Kidney glomerular epithelial cell (primary cell): ENCODE results near the gene HMGCLL1.
A peak's percentile ranks its signal among the peaks of the same experiment; 100 is the strongest.

Source experiments
- DNase-seq: peaks from one replicate; lab custom pipeline; 2025; lab: John Stamatoyannopoulos, UW

HMGCLL1 gene

DNA sequence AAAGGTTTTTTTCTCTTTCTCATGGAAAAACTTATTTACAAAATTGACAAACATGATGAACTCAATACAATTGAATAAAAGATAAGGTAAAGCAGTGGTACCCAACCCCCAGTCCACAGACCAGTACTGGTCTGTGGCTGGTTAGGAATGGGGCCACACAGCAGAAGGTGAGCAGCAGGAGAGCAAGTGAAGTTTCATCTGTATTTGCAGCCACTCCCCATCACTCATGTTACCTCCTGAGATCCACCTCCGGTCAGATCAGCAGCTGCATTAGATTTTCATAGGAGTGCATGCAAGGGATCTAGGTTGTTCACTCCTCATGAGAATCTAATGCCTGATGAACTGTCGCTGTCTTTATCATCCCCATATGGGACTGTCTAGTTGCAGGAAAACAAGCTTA is 47.5 kb downstream of the HMGCLL1 start:
- no peak for DNase-seq

DNA sequence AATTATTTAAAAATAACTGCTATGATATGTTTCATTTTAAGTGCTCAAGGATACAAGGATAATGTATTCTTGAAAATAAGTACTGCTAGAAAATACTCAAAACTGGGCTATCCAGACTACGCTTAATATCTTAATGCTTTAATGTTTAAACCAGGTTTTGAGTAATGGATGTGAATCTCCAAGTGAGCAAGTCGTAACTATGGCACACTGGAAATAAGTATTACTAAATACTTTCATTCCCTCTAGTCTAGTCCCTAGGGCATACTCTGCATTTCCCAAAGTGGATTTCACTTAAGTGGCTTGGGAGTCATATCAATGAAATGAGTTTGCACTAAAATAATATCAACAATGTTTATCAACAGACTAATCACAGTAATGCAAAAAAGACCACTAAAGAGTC is 48.1 kb downstream of the HMGCLL1 start:
- no peak for DNase-seq

DNA sequence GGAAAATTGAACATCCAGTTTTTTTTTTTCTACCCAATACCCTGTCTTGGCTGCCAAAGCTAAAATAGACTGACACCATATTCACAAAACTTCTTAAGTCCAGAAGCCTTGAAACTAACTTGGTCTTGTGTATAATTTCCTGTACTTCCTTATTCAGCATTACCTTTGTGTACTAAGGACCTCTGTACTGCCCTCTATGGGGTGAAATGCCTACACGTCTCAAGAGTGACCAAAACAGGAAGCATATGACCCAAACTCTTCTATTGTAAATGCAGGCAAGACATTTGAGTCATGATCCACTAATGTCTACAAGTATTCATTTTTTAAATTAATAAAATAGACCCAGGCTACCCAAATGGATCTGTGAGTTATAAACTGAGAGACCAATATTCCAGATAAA is 50.4 kb downstream of the HMGCLL1 start:
- DNase-seq, result peak; percentile 56

DNA sequence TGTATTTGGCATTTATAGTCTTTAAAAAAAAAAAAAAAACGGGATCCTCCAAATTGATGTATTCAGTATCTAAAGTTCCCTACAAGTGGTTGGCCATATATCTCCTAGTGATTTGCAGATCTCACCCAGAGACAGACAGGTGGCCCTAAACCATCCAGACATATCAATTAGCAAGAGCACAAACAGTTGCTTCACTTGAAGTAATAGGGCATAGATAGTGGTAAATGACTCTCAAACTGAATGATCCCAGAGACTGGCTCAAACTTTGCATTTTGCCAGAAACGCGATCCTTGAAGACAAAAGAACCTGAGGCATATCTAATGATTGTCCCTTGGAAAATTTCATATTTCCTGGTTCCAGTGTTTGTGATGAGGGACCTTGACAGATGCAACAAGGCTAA is 54.6 kb downstream of the HMGCLL1 start:
- no peak for DNase-seq

DNA sequence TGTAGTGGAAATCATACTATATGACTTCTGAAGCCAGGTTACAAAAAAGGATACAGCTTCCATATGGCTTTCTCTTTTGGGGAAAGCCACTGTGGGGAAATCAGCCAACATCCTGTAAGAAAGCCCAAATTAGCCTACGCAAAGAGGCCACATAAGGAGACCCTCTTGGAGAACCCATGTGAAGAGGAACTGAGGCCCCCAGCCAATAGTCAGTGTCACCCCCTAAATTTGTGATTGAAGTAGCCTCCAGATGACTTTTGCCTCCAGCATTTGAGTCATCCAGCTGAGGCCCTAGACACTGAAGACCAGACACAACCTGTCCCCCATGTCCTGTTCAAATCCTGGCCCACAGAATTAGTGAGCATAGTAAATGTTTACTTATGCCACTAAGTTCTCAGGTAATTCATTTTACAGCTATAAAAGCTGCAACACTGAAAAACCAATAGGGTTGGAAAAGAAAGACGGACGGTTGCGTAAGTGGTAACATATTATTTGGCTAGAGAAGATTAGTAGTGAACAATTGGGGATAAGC is 60.4 kb downstream of the HMGCLL1 start:
- DNase-seq, result no peak

DNA sequence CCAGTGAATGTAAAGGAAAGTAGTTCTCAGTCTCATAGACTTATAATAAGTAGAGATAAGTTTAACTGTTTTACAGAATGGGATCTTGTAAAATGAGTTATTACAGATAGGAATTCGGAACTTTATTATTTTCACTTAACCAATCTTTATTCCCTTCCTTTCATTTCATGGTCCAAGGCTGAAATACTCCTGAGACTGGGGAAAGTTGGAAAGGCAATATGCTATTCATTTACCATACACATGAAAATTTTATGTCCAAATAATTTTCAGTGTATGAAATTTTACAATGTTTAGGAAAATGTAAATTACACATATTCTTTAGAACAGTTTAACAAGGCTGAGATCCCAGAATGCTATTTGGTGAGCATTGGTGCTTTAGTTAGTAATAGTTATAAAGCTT is 62.3 kb downstream of the HMGCLL1 start:
- DNase-seq, result no peak

DNA sequence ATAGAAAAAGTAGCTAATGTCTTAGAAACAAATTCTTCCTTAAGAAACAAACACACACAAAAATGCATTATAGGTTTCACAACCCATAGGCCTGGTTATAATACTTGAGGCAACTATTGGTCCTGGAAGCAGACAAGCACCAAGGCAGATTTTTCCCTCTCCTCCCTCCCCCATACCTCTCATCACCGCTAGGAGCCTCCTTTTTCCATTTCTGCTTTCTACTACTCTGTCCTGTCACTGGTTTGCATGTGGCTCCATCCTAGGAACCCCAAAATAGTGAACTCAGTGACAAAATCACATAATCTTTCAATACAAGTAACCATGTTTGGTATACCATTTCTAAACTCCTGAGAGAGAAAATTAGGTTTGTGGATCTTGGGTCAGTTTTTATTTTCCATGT is 66.1 kb downstream of the HMGCLL1 start:
- DNase-seq, result no peak

DNA sequence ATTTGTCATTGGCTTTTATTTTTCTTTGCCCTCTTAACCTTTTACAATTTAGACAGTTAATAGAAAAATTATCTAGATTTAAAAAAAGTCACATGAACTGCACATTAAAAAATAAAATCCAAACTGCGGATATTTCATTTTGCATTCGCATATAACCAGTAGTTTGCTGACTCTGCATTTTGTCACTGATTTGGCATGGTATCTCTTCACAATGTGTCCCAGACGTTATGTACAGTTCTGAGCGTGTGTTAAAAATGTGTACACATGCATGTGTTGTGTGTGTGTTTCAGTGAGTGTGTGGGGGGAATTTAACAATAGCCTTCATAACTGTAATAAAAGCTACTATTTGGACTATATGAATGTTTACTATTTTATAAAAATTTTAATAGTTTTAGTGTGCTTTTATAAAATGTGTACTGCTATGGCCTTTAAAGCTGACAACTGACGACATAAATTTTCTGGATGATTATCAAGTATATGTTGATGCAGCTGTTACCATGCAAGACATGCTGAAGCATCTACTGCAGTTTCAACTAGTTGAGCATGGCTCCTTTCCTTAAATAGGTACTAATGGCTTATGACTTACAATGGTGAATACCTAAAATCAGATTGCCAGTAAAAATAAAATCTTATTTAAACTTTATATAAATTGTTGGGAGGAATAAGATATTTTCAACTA is 67.7 kb downstream of the HMGCLL1 start:
- no peak for DNase-seq

DNA sequence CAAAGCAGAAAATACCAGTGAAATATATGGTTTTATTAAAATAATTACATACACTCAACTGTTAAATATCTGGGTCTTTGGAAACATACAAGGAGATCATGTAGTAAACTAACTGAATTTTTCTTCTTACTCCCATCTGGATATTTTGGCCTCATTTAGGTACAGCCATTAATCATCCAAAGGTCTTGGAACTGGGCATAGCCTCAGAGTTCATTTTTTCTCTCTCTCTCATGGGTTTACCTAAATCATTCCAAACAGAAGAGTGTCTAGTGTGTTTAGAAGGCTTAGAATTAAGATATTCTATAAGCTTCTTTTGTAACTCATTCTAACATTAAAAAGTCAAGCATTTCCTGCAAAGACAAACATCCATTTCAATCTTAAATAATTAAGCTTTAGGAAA is 79.4 kb downstream of the HMGCLL1 start:
- DNase-seq, result no peak

DNA sequence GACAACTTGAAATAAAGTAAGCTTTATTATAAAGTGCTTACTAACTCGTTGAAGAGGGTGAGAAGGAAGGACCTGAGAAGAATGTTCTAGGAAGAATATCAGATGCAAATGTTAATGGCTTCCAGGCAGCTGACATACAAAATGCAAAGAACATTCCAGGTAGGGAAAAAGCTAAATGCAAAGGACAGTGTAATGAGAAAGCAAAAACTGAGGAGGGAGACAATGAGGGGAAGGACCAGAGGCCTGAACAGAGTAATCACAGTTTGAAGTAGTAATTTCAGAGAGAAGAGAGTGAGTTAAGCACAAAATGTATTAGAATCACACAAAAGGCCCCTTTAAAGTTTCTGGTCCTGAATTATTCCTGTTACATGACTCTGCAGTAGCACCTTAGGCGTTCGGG is 81.3 kb downstream of the HMGCLL1 start:
- DNase-seq, result no peak

DNA sequence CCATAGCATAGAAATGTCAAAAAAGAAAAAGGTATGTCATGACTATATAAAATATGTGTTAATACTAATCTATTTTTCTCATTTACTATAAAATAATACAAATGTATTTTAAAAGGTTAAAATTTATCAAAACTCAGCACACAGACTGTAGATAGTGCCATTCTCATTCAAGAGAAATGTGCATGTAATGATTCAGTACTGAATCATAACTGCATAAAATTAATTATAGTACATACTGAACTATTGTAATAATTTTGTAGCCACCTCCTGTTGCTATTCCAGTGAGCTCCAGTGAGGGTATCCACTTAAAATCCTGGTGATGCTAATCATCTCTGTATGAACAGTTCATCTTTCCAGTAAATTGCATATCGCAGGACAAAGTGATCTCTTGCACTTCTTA is 82.8 kb downstream of the HMGCLL1 start:
- DNase-seq, result no peak

DNA sequence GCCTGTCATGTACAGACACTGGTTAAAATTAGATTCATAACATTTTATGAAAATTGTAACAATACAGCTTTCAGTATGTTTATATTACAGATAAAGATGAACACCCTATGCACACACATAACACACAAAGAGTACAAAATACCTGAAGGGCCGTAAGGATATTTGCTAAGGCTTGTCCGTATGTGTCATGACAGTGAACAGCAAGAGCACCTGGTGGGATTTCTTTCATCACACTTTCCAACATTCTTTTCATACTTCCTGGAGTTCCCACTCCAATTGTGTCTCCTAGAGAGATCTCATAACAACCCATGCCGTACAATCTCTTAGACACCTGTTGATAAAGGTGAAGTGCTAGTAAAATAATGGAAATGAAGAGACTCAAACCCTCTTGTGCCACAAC is 83.7 kb downstream of the HMGCLL1 start:
- DNase-seq, result no peak

DNA sequence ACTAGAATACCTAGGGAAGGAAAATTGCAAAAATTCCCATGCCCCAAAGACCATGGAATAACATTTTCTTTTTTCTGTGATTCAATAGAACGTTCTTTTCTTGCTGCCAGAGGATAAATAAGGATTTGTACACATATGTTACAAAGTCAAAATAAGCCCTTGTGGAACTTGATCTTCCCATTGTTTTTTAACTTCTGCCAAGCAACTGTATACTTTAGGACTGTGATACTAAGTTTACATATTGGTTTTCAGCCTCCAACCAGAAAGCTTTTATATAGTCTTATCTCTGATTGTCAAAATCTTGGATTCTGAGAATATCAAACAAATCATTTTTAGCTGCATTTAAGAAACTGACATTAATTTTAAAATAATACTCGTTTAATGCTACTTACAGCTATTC is 84.6 kb downstream of the HMGCLL1 start:
- DNase-seq, result no peak

DNA sequence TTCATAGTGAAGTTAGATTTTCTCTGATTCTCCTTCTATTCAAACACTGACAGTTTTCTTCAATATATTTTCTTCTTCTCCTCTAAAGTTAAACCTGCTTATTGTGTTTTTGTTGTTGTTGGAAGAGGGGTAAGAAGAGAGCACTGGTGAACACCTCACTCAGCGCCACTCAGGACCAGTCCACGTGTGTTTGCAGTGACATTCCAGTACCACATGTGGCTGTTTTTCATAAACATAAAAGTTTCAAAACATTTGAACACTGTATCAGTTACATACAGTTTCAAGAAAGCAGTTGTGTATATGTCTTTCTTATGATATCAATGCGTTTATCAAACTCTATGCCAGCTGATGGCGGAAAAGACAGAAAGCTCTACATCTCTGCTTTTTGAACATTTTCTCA is 86.7 kb downstream of the HMGCLL1 start:
- no peak for DNase-seq

DNA sequence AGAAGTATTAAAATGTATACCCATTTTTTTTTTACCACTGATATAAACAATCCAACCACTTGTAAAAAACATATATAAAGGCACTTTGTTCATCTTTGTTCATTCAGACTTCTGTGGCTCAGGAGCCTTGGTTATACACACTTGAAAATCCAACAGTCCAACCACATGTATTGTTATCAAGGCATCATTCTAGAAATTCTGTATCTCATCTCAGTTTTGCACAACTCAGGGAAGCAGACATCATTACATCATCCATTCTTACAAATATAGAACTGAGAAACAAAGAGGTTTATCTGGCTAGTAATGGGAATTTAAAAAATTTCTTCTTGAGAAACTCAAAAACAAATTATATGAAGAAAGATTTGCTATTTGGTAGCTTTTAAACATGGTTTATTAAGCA is 88.1 kb downstream of the HMGCLL1 start:
- no peak for DNase-seq

DNA sequence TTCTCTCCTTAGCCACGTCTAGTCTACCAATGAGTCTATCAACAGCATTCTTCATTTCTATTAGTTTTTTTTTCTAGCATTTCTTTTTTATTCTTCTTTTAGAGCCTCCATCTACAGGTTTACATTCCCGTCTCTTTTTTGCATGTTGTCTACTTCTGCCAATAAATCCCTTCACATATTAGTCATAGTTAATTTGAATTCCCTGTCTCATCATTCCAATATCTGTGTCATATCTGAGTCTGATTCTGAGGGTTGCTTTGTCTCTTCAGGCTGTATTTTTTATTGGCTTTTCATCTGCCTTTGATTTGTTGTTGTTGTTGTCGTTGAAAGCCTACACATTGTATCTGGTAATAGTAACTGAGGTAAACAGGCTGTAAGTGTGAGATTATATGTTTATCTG is 104.6 kb downstream of the HMGCLL1 start:
- DNase-seq, result no peak

DNA sequence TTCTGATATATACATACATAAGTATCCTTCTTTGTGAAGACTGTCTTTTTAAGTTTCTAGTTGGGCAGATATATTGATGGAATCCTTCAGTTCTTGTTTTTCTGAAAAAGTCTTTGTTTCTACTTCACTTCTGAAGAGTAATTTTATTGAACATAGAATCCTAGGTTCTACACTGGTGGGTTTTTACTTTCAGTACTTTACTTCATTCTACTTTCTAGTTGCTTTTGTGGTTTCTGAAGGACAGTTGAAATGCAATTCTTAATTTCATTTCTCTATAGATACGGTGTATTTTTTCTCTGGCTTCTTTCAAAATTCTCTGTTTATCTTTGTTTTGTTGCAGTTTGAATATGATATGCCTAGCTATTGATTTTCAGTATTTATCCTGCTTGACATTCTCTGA is 105.3 kb downstream of the HMGCLL1 start:
- DNase-seq, result no peak

DNA sequence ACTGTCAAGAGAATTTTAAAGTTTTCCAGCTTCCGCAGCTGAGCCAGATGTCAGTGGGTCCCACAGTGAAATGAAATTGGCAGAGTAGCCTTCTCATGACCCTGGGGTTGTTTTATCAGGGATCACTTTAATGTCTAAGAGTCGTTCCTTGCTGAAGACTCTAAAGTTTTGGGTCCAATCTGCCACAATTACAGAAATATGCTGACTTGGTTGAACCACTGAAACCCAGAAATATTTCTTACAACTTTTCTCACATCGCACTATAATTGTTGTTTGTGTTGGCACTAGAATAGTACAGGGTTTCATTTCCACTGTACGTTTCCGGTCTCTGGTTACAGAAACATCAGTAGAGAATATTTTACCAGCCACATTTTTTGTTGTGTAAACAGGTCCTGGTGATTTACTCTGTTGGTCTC is 109.0 kb downstream of the HMGCLL1 start:
- DNase-seq, result no peak

DNA sequence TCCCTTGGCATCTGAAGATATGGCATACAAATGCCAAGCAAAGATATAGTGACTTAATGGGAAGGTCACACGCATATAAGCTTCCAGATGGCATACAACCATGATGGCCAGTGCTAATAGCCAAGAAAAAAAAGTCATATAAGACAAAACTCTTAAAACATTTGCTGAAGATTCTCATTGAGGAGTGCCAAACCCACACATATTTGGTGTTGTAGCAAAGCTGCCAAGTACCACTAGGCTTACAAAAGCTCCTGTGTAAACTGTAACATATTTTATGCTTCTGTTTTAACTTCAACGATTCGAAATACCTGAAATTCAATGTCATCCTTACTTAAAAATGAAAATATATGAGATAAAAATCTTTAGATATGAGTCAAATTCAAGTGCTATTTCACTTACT is 123.0 kb downstream of the HMGCLL1 start:
- DNase-seq, result no peak

DNA sequence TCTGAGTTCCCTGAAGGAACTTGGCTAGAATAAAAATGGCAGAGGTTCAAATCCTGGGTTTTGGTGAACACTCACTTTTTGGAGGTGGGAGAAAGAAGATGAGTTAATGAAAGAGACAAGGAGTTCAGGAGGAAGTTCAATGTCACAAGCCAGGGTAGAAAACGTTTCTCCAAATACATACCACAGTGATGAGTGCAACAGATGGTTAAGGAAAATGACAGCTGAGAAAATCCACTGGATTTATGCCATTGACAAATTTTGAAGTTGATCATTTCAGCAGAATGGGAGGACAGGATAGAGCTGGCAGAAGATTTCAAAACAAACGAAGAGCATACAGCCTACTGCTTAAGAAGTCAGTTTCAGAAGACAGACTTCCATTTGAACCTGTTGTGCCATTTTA is 129.0 kb downstream of the HMGCLL1 start:
- DNase-seq, result no peak

DNA sequence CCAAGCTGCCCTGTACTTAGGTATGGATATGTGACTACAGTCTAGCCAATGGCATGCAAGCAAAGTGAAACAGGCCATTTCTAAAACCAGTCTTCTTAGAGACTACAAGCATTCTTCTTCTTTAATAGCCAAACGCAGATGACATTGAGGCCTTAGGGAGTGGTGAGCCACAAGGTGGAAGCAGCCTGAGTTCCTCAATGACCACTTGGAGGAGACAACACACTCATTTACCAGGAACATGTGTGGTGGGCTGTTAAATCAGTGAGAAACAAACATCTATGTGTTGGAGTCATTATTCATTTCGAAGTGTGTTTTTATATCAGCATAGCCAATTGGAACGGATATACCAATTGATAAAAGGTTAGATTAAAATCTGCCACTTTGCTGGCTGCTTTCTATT is 129.8 kb downstream of the HMGCLL1 start:
- DNase-seq, result no peak

DNA sequence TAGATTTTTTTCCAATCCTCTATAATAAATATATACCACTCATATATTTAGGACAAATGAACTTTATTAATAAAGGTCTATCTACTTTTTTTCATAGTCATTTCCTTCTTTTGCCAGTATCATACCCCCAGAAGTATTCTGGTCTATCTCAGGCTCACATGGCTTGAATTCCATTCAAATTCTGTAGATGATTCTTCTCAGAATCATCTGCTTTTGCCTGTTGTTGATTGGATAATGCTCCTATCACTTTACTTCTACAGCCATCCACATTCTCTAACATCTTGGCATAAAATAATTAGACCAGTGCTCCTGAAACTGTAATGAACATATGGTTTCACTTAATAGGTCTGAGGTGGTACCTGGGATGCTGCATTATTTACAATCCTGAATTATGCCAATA is 130.5 kb downstream of the HMGCLL1 start:
- no peak for DNase-seq

DNA sequence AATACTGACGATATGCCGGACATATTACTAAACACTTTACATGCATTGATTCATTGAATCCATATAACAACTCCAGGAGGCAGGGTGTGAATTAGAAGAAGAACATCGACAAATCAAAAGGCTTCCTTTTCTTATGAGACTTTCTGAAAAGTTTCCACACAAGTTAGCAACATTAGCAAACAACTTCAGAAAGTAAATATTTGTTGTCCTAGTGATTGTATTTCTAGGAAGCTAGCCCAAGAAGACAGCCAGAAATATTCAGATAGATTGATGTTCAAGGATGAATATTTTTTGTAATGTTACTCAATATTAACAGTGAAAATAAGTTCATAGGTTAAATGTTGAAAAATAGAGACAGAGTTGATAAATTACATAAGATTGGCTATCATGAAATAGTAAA is 131.1 kb downstream of the HMGCLL1 start:
- no peak for DNase-seq

DNA sequence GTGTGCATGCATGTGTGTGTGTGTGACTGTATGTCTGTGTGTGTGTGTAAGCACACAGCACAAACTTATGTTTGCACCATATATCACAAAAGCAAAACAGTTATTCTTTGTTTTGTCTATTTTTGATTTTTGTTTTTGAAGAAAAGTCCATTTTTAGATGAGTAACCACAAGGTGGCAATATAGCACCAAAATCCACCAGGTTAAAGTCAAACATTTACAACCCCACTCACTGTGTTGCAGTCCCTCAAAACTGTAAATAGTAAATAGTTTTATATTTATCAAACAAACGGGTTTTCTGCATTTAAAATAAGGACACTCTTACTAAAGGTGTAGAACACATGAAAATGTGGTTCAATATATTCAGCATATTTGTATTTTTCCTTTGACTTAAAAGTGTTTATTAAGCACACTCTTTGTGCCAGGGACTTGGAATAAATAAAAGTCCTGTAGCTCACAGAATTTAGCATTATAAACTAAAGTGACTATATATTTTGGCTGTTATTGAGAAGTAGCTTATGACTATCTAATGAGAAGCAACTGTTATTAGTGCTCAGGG is 133.3 kb downstream of the HMGCLL1 start:
- DNase-seq, result peak; percentile 40
